NCI-H2107 treated with DMSO at 0.1 percent for 48 hours (cell line): ENCODE results near the gene THAP4.
"Not testable (repeated sequence)": the region's sequence is repeated elsewhere in the genome, so short reads cannot be mapped to it uniquely, and the experiment has no call there.

Experiments used
- DNase-seq: peaks from one replicate; lab custom pipeline; 2025; ENCODE audit not compliant: unreplicated experiment; lab: John Stamatoyannopoulos, UW

Gene THAP4

GRCh38 chr2:241590496-241591455, 46.2 kb downstream of the THAP4 start:
- DNase-seq = not testable (repeated sequence)

GRCh38 chr2:241589863-241590262, 47.1 kb downstream of the THAP4 start:
- not testable (repeated sequence) for DNase-seq

DNA sequence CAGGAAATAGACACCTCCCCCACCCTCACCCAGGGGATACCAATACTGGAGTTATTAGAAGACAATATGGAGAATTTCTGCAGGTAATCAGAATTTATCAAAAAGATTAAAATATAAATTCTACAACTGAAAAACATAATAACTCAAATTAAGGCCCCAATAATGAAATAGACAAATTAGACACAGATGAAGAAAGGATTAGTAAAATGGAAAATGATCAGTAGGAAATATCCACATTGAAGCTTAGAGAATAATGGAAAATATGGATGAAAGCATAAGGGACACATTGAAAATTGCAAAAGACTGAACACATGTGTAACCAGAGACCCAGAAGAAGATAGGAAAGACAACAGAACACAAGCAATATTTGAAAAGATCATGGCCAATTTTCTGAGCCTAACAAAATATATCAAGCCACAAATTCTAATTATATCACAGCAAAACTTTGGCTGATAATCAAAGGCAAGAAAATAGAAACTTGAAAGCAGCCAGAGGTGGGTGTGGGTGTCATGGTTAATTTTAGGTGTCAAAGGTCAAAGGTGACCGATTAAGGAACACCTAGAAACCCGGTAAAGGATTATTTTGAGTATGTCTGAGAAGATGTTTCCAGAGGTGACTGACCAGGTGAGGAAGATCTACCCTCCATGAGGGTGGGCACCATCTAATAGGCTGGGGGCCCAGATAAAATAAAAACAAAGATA, 50.2 kb downstream of the THAP4 start:
- DNase-seq = no peak

DNA sequence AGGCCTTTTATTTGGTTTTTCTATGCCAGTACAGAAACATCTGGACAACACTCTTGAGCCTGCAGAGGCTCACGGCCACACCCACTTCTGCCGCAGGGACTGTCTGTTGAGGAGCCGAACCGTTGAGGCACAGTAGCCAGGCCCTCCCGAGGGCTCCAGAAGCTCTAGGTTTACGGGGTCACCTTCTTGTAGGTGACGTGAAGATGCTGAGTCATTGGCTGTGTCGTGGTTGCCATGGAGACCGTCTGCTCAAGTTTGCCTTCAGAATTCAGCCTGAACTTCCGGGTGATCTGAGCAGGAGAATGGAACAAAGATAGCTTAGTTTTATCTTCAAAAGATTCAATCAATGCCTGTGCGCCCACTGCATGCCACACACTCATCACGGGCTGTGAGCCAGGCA, 52.5 kb downstream of the THAP4 start:
- DNase-seq = no peak

- DNase-seq = no peak
Observed at GRCh38 chr2:241582806-241583205, 54.2 kb downstream of the THAP4 start.

GRCh38 chr2:241582328-241582727, 54.6 kb downstream of the THAP4 start:
- DNase-seq = no peak

DNA sequence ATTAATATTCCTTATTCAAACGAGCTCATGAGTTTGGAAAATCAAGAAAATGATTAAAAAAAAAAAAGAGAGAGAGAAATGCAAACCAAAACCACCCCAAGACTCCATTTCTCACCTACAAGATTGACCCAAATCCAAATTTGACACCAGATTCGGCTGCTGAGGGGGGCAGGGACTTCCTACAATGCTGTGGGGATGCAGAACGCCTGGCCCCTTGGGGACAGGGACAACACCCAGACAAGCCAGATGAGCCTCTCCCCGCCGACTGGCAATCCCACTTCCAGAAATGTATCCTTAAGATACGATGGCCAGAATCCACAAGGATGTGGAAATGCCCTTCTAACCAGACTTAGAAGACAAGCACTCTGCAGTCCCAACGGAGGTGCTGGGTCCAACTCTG, 57.7 kb downstream of the THAP4 start:
- DNase-seq = no peak

- DNase-seq = no peak
Observed at GRCh38 chr2:241577413-241578122, 59.4 kb downstream of the THAP4 start.

GRCh38 chr2:241576293-241576654, 60.7 kb downstream of the THAP4 start:
- no peak for DNase-seq

DNA sequence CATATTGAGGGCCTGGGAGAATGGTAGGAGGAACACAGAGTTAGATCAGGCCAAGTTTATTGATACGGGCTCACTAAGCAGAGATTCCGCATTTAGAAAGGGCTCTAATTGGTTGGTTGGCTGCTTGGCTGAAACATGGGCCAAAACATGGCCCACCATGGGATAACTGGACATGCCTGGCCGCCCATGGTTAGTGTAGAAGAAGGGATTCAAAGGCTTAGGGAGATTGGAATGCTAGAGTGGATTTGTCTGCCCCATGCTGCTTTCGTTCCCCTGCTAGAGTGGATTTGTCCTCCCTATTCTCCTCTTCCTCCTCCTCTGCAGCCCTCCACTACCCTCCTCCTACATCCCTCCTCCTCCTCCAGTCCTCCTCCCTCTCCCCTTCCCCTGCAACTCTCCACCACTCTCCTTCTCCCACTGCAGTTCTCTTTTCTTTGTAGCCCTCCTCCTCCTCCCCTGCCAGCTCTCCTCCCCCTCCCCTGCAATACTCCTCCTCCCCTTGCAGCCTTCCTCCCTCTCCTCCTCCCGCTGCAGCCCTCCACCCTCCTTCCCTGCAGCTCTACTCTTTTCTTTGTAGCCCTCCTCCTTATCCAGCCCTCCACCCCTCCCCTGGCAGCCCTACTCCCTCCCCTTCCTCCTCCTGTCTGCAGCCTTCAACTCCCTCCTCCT, 61.2 kb downstream of the THAP4 start:
- DNase-seq = no peak

- no peak for DNase-seq
Observed at GRCh38 chr2:241574911-241575623, 61.9 kb downstream of the THAP4 start.

GRCh38 chr2:241573741-241574140, 63.2 kb downstream of the THAP4 start:
- DNase-seq = no peak

- DNase-seq = not testable (repeated sequence)
Observed at GRCh38 chr2:241572915-241573651, 63.9 kb downstream of the THAP4 start.

DNA sequence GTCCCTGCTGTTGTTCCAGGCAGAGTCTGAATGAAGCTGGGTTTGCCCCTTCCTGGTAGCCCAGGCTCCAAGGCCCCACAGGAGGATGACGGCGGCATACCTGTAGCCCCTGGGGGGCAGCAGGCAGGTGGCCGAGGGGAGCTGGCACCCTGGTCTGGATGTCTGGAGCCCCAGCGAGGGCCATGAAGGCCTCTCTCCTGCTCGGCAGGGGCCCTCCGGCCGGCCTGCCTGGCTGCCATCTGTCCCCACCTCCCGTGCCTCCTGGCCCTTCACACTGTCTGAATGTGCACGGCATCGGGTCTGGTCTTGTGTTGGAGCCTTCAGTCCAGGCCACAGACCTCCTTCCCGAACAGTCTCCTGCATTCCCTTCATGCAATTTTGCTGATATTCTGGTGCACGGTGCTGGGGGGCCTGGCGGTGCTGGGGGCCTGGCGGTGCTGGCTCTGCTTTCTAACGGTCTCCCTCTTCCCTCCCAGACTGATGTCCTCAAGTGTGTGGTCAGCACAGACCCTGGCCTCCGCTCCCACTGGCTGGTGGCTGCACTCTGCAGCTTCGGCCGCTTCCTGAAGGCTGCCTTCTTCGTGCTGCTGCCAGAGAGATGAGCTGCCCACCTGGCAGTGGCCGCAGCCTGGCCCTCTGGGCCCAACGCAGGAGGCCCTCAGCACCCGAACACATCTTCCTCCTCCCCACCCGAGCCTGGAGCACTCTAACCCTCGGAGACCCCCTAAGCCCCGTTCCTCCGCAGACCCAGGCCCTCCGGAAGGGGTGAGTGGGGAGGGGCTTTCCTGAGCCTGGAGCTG, 64.9 kb downstream of the THAP4 start:
- DNase-seq = no peak

DNA sequence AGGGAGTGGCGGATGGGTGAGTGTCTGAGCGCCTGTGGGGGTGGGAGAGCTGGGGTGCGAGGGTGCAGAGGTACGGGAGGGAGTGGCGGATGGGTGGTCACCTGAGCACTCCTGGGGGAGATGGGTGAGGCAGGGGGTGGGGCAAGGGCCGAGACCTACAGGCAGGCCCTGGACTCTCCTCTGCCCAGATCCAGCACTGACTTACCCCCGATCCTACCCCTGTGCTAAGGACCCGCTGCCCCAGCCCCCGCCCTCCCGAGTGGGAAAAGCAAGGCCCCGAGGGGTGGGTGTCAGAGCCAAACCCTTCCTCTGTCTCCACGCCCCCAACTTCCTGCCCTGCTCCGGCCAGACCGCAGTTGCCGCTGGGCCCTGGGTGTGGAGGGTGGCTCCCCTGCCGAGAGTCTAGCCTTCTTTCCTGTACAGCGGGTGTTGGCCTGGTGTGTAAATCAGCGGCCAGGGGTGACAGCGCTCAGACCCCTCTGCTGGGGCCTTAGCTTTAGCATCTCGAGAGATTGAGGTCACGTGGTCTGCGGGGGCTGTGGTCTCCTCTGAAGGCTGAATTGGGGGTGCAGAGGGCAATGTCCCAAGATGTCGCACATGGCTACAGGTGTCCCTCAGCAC, 65.9 kb downstream of the THAP4 start:
- DNase-seq = no peak

DNA sequence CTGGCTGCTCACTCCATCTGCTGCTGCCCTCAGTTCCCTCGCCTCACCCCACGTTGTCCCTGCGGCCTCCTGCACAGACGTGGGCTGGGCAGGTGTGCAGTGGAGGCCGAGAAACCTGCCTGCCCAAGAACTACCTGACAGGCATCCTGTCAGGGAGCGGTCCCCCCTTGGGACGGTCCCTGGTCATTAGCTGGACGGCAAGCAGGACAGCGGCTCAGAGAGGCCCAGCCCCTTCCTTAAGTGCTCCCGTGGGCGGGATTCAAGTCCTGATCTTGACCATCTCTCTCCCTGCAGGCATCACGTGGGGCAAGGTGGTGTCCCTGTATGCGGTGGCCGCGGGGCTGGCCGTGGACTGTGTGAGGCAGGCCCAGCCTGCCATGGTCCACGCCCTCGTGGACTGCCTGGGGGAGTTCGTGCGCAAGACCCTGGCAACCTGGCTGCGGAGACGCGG, 67.1 kb downstream of the THAP4 start:
- DNase-seq = no peak

DNA sequence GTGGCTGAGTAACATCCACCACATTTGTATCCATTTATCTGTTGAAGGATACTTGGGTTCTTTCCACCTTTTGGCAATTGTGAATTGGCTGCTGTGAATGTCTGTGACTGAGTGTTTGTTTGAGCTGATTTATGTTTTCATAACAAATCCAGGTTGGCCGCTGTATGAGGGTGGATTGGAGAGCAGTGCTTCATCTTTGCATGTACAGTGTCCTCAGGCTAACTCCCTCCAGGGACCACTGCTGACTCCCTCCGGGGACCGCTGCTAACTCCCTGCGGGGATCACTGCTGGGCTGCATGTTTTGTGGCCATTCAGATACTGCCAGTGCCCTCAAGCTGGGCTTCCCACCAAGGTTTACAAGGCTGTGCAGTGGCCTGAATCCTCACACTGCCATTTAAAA, 68.2 kb downstream of the THAP4 start:
- no peak for DNase-seq

DNA sequence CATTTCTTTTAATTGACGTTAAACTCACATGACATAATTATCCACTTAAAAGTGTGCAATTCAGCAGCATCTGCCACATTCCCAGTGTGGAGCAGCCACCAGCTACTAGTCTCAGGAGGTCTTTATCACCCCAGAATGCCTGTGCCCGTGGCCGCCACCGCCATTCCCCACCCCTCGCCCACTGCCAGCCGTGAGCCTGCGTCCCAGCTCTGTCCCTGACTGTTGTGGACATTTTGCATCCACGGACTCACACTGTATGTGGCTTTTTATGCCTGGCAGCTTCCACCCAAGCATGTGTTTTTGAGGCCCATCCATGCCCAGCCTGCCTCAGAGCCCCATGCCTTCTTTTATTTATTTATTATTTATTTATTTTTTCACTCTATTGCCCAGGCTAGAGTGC, 69.2 kb downstream of the THAP4 start:
- no peak for DNase-seq
